ENCODE results near the gene TBCC. TPM values are rescaled to one million over a fixed set of nuclear protein-coding genes. Genes with fewer than 3 reads are reported as not detected.

The TBCC gene, protein sequence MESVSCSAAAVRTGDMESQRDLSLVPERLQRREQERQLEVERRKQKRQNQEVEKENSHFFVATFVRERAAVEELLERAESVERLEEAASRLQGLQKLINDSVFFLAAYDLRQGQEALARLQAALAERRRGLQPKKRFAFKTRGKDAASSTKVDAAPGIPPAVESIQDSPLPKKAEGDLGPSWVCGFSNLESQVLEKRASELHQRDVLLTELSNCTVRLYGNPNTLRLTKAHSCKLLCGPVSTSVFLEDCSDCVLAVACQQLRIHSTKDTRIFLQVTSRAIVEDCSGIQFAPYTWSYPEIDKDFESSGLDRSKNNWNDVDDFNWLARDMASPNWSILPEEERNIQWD
- total RNA-seq, result 10 to 100 TPM; 21.3 to 26.4 TPM
- long read RNA-seq, transcript TBCC-201 (1 exons, 1,616 nt), result major isoform, 64 of 64 reads
- long read RNA-seq, partial matches to known transcripts, result 0 of 64 reads
- long read RNA-seq, other reads (novel, unspliced or antisense), result 0 of 64 reads

DNA sequence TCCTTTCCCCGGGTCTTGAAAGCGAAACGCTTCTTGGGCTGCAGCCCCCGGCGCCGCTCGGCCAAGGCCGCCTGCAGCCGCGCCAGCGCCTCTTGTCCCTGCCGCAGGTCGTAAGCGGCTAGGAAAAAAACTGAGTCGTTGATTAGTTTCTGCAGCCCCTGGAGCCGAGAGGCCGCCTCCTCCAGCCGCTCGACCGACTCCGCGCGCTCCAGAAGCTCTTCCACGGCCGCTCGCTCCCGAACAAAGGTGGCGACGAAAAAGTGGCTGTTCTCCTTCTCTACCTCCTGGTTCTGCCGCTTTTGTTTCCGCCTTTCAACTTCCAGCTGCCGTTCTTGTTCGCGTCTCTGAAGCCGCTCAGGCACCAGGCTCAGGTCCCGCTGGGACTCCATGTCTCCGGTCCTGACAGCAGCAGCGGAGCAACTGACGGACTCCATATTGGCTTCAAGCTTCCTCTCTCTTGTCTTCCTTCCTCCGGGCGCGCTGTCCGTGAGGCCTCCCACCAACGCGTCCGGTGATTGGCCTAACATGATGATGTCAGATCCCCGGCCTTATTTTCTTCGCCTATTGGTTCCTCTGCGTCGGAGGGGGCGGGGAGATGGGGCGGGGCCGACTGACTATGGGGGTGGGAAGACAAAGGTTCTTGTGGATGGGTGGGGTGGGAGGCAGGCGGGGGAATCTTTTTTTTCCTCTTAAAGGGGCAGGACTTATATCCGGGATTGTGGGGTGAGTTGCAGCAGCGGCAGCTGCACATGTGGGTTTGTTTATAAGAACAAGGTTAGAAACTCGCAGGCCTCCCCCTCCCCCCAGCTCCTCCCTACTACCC is at the start of gene TBCC:
Gene TBCC, minus strand, starts transcription at position 464 of the 823 bp plus-strand sequence. Its CDS starts 30 bp downstream, at position 434.
- ATAC-seq (peak; percentile 83), DNase-seq (peak; percentile 93 to 98)
- intact Hi-C loops (cut with DNase I, micrococcal nuclease), result loop anchor here in 1 of 2 donors (5.0 kb wide), 1 partner anchor 131 kb away; the partner anchor contains the start of gene RPL7L1

GRCh38 chr6:42795651-42796050 is 49.7 kb upstream of the TBCC start:
- ATAC-seq (no peak), DNase-seq (no peak)
- intact Hi-C loops (cut with DNase I, micrococcal nuclease), result no loop called here

GRCh38 chr6:42791706-42792320 is 45.9 kb upstream of the TBCC start:
- DNase-seq (no peak), ATAC-seq (peak; percentile 56)
- intact Hi-C loops (cut with DNase I, micrococcal nuclease), result no loop called here

GRCh38 chr6:42790549-42791181 is 44.8 kb upstream of the TBCC start:
- DNase-seq, result no peak
- peak; percentile 17 for ATAC-seq
- intact Hi-C loops (cut with DNase I, micrococcal nuclease), result no loop called here

GRCh38 chr6:42788671-42789070 is 42.8 kb upstream of the TBCC start:
- intact Hi-C loops (cut with DNase I, micrococcal nuclease), result no loop called here
- ATAC-seq (no peak), DNase-seq (no peak)

DNA sequence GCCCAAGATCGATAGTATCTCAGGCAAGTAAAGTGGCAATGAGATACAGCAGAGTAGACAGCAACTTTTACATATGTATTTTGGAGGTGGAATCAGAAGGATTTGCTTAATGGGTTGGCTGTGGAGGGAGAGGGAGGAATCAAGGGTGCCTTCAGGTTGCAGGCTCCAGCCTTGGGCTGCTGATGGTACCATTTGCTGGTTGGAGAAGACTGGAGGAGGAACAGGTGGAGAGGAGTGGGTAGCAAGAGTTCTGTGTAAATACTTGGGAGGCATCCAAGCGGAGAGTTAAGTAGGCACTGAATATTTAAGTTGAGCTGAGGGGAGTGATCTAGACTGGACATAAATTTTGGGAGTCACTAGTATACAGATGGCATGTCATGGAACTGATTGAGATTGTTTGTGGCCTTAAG is 41.2 kb upstream of the TBCC start:
- no peak for ATAC-seq
- no peak for DNase-seq
- intact Hi-C loops (cut with DNase I, micrococcal nuclease), result no loop called here

GRCh38 chr6:42786525-42786985 is 40.7 kb upstream of the TBCC start:
- ATAC-seq (no peak), DNase-seq (no peak)
- intact Hi-C loops (cut with DNase I, micrococcal nuclease), result no loop called here

DNA sequence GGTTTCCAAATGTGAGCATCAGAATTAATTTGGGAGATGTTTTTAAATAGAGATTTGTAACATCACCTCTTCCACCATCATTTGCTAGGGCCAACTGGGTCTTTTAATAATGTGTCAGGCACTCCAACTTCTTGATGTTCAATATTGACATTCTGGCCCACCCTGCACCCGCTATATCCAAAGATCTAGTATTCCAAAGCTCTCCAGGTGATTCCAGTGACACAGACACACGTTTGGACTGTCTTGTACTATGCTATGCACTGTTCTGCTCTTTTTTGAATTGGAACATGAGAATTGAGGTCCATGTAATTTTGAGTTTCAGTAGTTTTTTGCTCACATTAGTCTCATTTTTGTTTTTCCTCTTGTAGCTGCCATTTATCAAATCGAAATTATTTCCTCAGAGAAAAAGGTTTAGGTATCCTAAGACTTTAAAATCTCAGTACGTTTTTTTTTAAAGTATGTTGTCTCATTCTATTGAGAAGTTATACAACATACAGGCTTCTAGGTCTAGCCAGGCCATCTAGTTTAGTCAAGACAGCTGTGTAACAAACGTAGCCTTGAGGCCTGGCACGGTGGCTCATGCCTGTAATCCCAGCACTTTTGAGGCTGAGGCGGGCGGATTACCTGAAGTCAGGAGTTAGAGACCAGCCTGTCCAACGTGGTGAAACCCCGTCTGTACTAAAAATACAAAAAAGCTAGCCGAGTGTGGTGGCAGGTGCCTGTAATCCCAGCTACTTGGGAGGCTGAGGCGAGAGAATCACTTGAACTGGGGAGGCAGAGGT is 39.0 kb upstream of the TBCC start:
- intact Hi-C loops (cut with DNase I, micrococcal nuclease), result no loop called here
- ATAC-seq, result no peak
- no peak for DNase-seq

DNA sequence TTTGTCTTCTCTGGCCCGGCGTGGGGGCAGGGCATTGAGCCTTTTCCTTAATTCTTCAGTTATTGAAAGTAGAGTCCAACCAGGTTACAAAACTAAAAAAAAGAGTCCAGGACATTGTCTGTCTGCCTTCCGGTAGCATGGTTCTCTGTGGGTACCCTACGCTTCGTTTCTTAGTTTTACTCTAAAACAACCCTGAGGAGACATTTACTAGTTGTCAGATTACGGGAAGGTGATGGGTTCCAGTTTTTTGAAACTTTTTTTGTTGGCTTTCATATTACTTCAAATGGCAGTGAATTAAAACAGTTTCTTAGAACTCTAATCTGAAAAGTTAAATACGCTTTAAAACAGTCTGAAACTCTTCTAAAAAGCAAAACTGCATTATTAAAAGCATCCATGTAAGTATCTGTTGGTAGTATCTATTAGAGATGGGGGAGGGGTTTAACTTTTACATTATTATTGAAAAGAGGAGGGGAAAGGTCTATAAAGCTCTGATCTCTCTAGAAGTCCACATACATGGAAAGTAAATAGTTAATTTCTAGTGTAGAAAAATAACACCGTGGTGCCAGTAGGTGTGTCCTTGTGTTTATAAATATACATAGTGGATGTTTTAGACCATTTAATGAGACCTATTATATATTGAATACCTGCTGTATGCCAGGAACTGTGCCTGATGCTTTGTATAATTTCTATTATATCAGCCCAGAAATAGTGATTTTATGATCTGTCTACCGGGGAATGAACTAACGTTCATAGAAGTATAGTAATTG is 38.2 kb upstream of the TBCC start:
- no peak for DNase-seq
- ATAC-seq, result peak; percentile 27
- intact Hi-C loops (cut with DNase I, micrococcal nuclease), result no loop called here

DNA sequence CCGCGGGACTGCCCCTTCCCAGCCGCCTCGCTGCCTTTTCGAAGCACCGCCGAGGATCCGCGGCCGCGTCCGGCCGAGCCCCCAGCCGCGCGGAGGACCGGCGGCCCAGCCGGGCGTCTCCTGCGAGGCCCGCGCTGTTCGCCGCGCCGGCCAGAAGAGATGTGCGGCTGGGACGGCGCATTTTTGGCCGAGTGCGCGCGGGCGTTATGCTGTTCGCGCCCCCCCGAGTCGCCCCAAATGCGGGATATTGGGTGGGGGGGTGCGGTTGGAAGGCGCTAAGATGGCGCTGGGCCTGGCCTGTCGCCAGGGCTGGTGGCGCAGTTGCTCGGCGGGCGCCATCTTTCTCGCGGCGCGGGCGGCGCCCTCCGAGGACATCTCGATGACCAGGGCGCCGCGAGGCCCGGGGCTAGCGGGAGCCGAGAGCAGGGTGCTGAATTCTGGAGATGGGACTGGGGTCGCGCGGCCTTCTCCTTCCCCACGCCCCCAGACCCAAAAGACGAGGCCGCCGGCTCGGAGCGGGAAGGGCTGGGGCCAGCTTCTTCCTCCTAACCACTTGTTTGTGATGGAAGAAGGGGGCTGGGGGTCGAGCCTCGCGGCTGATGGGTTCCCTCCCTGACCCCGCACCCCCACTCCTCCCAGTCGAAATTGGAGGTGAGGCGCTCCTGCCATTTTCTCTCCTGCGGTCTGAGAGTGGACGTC is 37.4 kb upstream of the TBCC start:
- intact Hi-C loops (cut with DNase I, micrococcal nuclease), result no loop called here
- peak; percentile 66 for ATAC-seq
- DNase-seq, result peak; percentile 61 to 85

GRCh38 chr6:42782689-42783176 is 36.8 kb upstream of the TBCC start:
- peak; percentile 73 to 80 for DNase-seq
- peak; percentile 62 for ATAC-seq
- intact Hi-C loops (cut with DNase I, micrococcal nuclease), result no loop called here

DNA sequence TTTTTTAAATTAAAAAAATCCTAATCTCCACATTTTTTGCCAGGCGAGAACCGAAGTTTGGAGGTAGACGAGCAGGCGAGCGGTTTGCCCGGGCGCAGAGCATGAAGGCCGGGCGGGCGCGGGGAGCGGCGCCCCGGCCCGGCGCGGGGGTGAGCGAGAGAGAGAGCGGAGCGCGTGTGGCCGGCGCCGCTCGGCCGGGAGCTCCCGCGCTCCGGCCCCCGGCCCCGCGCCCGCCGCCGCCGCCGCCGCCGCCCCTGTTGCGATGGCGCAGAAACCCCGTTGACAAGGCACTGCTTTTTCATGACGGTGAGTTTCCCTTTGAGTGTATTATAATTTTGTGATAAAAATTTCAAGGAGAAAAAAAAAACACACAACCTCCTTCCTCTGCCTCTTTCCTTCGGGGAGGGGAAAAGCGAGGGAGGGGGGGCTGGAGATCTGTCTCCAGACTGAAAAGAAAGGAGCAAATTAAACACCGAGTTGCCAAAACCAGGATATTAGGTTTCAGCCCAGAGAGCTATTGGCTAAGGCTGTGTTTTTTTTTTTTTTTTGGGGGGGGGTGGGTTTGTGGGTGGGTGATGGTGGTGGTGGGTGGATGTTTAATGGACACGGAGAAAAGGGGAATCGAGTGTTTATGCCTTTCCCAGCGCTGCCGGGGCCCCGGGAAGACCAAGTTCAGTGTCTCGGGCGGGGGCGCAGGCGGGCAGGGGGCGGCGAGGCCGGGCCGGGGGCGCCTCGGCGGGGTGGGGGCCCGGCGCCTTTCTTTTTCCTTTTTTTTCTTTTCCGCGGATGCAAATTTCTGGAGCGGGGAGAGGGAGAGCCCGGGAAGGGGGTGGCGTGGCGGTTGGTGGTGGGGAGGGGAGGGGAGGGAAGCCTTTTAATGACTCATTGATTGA is 36.1 kb upstream of the TBCC start, which contains the start of gene BICRAL:
Gene BICRAL, plus strand, starts transcription at position 257 of the 893 bp plus-strand sequence. CDS start 39,971 bp downstream, outside the sequence.
- ATAC-seq (peak; percentile 24), DNase-seq (peak; percentile 58 to 72)
- intact Hi-C loops (cut with DNase I, micrococcal nuclease), result no loop called here

DNA sequence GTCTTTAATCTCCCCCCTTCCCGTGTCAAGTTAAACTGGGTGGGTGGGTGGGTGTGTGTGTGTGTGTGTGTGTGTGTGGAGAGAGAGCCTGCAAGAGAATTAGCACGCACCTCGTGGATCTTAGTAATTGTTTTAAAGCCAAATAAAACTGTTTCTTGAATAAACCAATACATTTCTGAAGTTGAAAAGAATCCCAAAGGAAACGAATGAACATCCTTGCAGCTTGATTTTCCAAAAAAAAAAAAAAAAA is 35.6 kb upstream of the TBCC start:
- ATAC-seq, result no peak
- no peak for DNase-seq
- intact Hi-C loops (cut with DNase I, micrococcal nuclease), result no loop called here

DNA sequence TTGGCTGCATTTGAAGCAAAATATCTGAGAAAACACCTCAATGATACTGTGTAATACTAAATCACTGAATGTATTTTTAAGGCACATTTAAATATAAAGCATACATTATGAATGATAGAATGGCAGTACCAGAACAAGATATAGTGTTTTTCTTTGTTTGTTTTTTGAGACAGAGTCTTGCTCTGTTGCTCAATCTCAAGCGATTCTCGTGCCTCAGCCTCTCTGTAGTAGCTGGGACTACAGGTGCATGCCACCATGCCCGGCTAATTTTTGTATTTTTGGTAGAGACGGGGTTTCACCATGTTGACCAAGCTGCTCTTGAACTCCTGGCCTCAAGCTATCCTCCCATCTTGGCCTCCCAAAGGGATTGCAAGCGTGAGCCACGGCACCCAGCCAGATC is 33.6 kb upstream of the TBCC start:
- ATAC-seq (no peak), DNase-seq (no peak)
- intact Hi-C loops (cut with DNase I, micrococcal nuclease), result no loop called here

DNA sequence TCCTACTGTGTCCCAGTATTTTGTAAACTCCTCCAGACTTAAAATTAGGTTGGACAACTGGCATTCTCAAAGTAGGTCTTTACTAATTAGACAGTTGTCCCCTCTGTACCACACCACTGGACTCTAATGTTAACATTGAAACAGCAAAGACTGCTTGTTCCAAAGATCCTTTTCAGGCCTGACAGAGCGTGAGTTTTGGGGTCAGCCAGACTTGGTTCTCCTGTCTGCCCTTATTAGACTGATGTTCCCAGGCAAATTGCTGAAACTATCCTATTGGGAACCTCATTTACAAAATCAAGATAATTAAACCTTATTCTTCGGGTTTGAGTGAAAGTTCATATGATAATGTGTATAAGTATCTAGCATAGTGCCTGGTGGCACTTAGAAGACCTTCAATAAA is 32.2 kb upstream of the TBCC start:
- no peak for DNase-seq
- no peak for ATAC-seq
- intact Hi-C loops (cut with DNase I, micrococcal nuclease), result no loop called here

All from left colon (tissue), 2 donors.